Glutamatergic neuron (in vitro differentiated cells): ENCODE results near the gene KLHDC7A. TPM values are rescaled to one million over a fixed set of nuclear protein-coding genes. Genes with fewer than 3 reads are reported as not detected.

Experiments
- DNase-seq: peaks from one replicate; pipeline ENCODE4 v3.0.0; 2022
- H3K27ac Mint-ChIP-seq: one replicate; pipeline ENCODE4 v1.8.0; 2020; ENCODE audit warnings: mild to moderate bottlenecking, mixed read lengths, inconsistent platforms; ENCODE audit not compliant: unreplicated experiment
- H3K27me3 Mint-ChIP-seq: one replicate; pipeline ENCODE4 v1.8.0; 2020; ENCODE audit warnings: mild to moderate bottlenecking, moderate library complexity, mixed read lengths, inconsistent platforms; ENCODE audit not compliant: unreplicated experiment
- H3K36me3 Mint-ChIP-seq: one replicate; pipeline ENCODE4 v1.8.0; 2020; ENCODE audit warnings: mild to moderate bottlenecking, mixed read lengths, inconsistent platforms; ENCODE audit not compliant: unreplicated experiment
- H3K4me1 Mint-ChIP-seq: one replicate; pipeline ENCODE4 v1.8.0; 2020; ENCODE audit warnings: mild to moderate bottlenecking, low read depth, mixed read lengths, inconsistent platforms; ENCODE audit not compliant: unreplicated experiment
- H3K4me3 Mint-ChIP-seq: one replicate; pipeline ENCODE4 v1.8.0; 2020; ENCODE audit warnings: mild to moderate bottlenecking, mixed read lengths, inconsistent platforms; ENCODE audit not compliant: unreplicated experiment
- H3K9me3 Mint-ChIP-seq: one replicate; pipeline ENCODE4 v1.8.0; 2020; ENCODE audit warnings: mild to moderate bottlenecking, moderate library complexity, mixed read lengths, inconsistent platforms; ENCODE audit not compliant: unreplicated experiment
- CTCF ChIP-seq: fragments of 200-600 bp; sonication (generic); IDR thresholded peaks from one replicate; pipeline ENCODE4 v1.5.0; 2021; ENCODE audit not compliant: partially characterized antibody, unreplicated experiment
- total RNA-seq: library from RNA; stranded (reverse); fragmentation: NEBNext Ultra II Directional; extraction: Animal tissue kit (Norgen Biotek cat#: 25700); gene quantifications from one replicate; pipeline ENCODE4 v1.2.1, GENCODE V29; 2021; ENCODE audit not compliant: unreplicated experiment

Gene KLHDC7A
- total RNA-seq, 1 donor from 2014 or later: not detected

- Mint-ChIP-seq H3K27me3 (peaks cover 3% of the 10 kb centered on the region), H3K4me3 (no peak overlapping the region)
- DNase-seq: no peak
These were observed 16.1 kb upstream of the KLHDC7A start for GRCh38 chr1:18464665-18465050.

GRCh38 chr1:18466676-18467075 is 14.1 kb upstream of the KLHDC7A start:
- peaks cover 1% of the 10 kb centered on the region for H3K9me3 Mint-ChIP-seq
- no peak for TF ChIP-seq CTCF
- no peak overlapping the region for H3K4me3 Mint-ChIP-seq
- H3K27ac Mint-ChIP-seq: no peak overlapping the region
- no peak for DNase-seq
- peaks cover 6% of the 10 kb centered on the region for H3K27me3 Mint-ChIP-seq
- H3K36me3 Mint-ChIP-seq: peaks cover 11% of the 10 kb centered on the region
- H3K4me1 Mint-ChIP-seq: peaks cover 2% of the 10 kb centered on the region

More at GRCh38 chr1:18464665-18465050, 16.1 kb upstream of the KLHDC7A start:
- peaks cover 11% of the 10 kb centered on the region for H3K36me3 Mint-ChIP-seq
- H3K4me1 Mint-ChIP-seq: peaks cover 8% of the 10 kb centered on the region
- TF ChIP-seq CTCF: no peak
- H3K9me3 Mint-ChIP-seq: peaks cover 1% of the 10 kb centered on the region
- H3K27ac Mint-ChIP-seq: no peak overlapping the region

- no peak overlapping the region for H3K27ac Mint-ChIP-seq
- DNase-seq: no peak
- H3K27me3 Mint-ChIP-seq: peaks cover 6% of the 10 kb centered on the region
These were observed 12.2 kb upstream of the KLHDC7A start for GRCh38 chr1:18468570-18468969.

GRCh38 chr1:18469514-18469913 is 11.2 kb upstream of the KLHDC7A start:
- Mint-ChIP-seq H3K9me3 (peaks cover 1% of the 10 kb centered on the region), H3K4me3 (no peak overlapping the region), H3K27ac (no peak overlapping the region), H3K27me3 (peaks cover 6% of the 10 kb centered on the region), H3K4me1 (no peaks in the 10 kb centered on the region), H3K36me3 (peaks cover 11% of the 10 kb centered on the region)
- no peak for TF ChIP-seq CTCF
- no peak for DNase-seq

More at GRCh38 chr1:18468570-18468969, 12.2 kb upstream of the KLHDC7A start:
- H3K9me3 Mint-ChIP-seq: peaks cover 1% of the 10 kb centered on the region
- peaks cover under 1% of the 10 kb centered on the region for H3K4me1 Mint-ChIP-seq
- TF ChIP-seq CTCF: no peak
- H3K36me3 Mint-ChIP-seq: peaks cover 11% of the 10 kb centered on the region
- no peak overlapping the region for H3K4me3 Mint-ChIP-seq

GRCh38 chr1:18470671-18471355 is 9.9 kb upstream of the KLHDC7A start:
- no peak overlapping the region for H3K4me3 Mint-ChIP-seq
- DNase-seq: no peak
- H3K4me1 Mint-ChIP-seq: no peaks in the 10 kb centered on the region
- peaks cover 1% of the 10 kb centered on the region for H3K9me3 Mint-ChIP-seq
- no peak overlapping the region for H3K27ac Mint-ChIP-seq
- H3K36me3 Mint-ChIP-seq: peaks cover 11% of the 10 kb centered on the region
- no peak for TF ChIP-seq CTCF
- H3K27me3 Mint-ChIP-seq: peaks cover 6% of the 10 kb centered on the region
